Right kidney (tissue), 1 donor: ENCODE measurements around the gene ZBTB34.
A peak's percentile ranks its signal among the peaks of the same experiment; 100 is the strongest.

Experiments
- DNase-seq: peaks from one replicate; pipeline ENCODE4 v3.0.0-alpha.2; 2016

ZBTB34 gene

DNA sequence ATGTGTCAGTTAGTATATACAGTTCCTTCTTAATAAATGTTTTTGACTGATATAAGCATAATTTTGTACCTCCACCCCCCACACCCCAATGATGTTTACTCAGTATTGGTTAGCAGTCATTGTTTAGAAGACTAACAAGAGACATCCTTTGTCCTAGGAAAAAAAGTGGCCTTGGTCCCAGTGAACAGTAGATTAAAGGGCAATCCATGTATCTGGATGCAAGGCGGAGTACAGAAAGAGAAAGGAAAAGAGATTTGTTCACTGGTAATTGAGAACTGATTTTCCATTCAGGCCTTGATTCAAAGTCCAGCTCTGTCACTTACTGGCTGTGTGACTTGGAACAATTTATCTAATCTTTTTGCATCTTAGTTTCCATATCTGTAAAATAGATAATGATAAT, 58.8 kb downstream of the ZBTB34 start:
- DNase-seq: no peak

- DNase-seq: no peak
Observed at GRCh38 chr9:126925876-126926275, 65.4 kb downstream of the ZBTB34 start.

DNA sequence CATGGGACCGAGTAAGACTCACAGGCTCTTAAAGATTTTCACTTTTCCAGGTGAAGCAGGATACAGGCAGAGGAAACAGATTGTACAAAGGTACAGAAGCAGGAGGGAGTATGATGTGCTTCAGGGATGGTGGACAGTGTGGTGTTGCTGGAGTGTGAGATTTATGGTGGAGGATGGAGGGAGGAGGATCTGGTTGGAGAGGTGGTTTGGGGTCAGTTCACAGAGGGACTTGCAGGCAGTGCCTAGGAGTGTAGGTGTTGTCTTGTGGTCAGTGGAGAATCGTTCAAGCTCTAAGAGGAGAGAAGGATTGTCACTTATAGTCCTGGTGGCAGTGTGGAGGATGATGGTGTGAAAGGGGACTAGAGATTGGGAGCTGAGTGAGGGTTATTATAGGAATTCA, 65.9 kb downstream of the ZBTB34 start:
- DNase-seq: peak; percentile 11

GRCh38 chr9:126927419-126927818, 67.0 kb downstream of the ZBTB34 start:
- peak; percentile 36 for DNase-seq

GRCh38 chr9:126932871-126933321, 72.5 kb downstream of the ZBTB34 start:
- DNase-seq: no peak

GRCh38 chr9:126933334-126933980, 73.0 kb downstream of the ZBTB34 start:
- DNase-seq: no peak

DNA sequence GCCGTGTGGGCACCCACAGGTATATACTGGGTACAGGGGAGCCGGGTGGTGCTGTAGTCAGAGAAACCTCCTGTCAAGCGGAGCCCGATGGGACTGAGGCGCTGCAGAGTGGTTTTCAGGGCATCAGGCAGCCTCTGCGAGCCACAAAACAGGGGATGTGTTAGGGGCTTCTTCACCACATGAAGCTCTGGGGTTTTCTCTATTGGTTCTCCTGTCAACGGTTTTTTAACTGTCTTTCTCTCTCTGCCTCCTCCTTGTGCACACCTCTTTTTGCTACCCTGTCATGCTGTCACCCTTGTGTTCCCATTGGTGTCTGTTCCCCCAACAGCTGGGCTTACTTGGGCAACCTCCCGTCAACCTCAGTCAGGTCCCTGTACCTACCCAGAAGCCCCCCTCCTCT, 74.0 kb downstream of the ZBTB34 start:
- DNase-seq: no peak
